Dermis blood vessel endothelial cell (primary cell): Measurements from ENCODE around the gene F11. TPM values are rescaled to one million over a fixed set of nuclear protein-coding genes. Genes with fewer than 3 reads are reported as not detected.
"Not testable (repeated sequence)": the region's sequence is repeated elsewhere in the genome, so short reads cannot be mapped to it uniquely, and the experiment has no call there.

Experiments
- DNase-seq: peaks from one replicate; pipeline ENCODE4 v3.0.0; 2010
- total RNA-seq: library from RNA; depleted of rRNA; stranded (reverse); fragments of >200 nt; gene quantifications from 2 replicates; pipeline ENCODE4 v1.2.3, GENCODE V29; 2014

Gene F11
- total RNA-seq = not detected in 2 replicates

- DNase-seq = no peak
These were observed at the start of gene F11 for GRCh38 chr4:186265683-186266652. TSS of gene F11 (plus strand) at chr4:186266189. CDS start at chr4:186267137, 948 bp downstream.

GRCh38 chr4:186216465-186217024, 49.4 kb upstream of the F11 start:
- no peak for DNase-seq

- DNase-seq = no peak
These were observed 48.2 kb upstream of the F11 start for GRCh38 chr4:186217733-186218293.

- DNase-seq = no peak
These were observed 44.4 kb upstream of the F11 start for GRCh38 chr4:186221624-186222023.

- no peak for DNase-seq
These were observed 40.1 kb upstream of the F11 start for GRCh38 chr4:186225848-186226247.

GRCh38 chr4:186226521-186227189, 39.3 kb upstream of the F11 start:
- DNase-seq = no peak

GRCh38 chr4:186227221-186227620, 38.8 kb upstream of the F11 start, which contains the start of gene KLKB1:
TSS of gene KLKB1 (plus strand) at chr4:186227507. CDS start at chr4:186228196, 689 bp downstream.
- peak; percentile 24 for DNase-seq

- DNase-seq = no peak
These were observed 38.1 kb upstream of the F11 start for GRCh38 chr4:186227744-186228513.

- no peak for DNase-seq
These were observed 37.5 kb upstream of the F11 start for GRCh38 chr4:186228514-186228894.

- no peak for DNase-seq
These were observed 31.6 kb upstream of the F11 start for GRCh38 chr4:186234367-186234766.

- DNase-seq = no peak
These were observed 29.9 kb upstream of the F11 start for GRCh38 chr4:186236126-186236525.

GRCh38 chr4:186240452-186240847, 25.5 kb upstream of the F11 start:
- DNase-seq = no peak

GRCh38 chr4:186240848-186241491, 25.0 kb upstream of the F11 start:
- no peak for DNase-seq

- DNase-seq = no peak
These were observed 24.4 kb upstream of the F11 start for GRCh38 chr4:186241616-186242015.

GRCh38 chr4:186242031-186242430, 24.0 kb upstream of the F11 start:
- not testable (repeated sequence) for DNase-seq

- DNase-seq = no peak
These were observed 22.7 kb upstream of the F11 start for GRCh38 chr4:186243331-186243730.

- no peak for DNase-seq
These were observed 21.2 kb upstream of the F11 start for GRCh38 chr4:186244835-186245234.

- DNase-seq = not testable (repeated sequence)
These were observed 18.8 kb upstream of the F11 start for GRCh38 chr4:186247062-186247752.

GRCh38 chr4:186248643-186249042, 17.3 kb upstream of the F11 start:
- DNase-seq = no peak

GRCh38 chr4:186249785-186250754, 15.9 kb upstream of the F11 start:
- DNase-seq = no peak
